Activated CD4-positive, alpha-beta memory T cell treated with anti-CD3 and anti-CD28 coated beads for 36 hours (primary cell): ENCODE results near the gene KRTAP10-6. TPM values are rescaled to one million over a fixed set of nuclear protein-coding genes. Genes with fewer than 3 reads are reported as not detected.
"Not testable (repeated sequence)": the region's sequence is repeated elsewhere in the genome, so short reads cannot be mapped to it uniquely, and the experiment has no call there.

Experiments used
- CTCF ChIA-PET: fragments of 350-600 bp; sonication (Branson Sonifier 250); formaldehyde crosslinking; loops from one replicate; lab custom pipeline; 2021; ENCODE audit warnings: antibody characterized with exemption, inconsistent platforms; lab: Charles Lee
- POLR2A ChIA-PET: fragments of 350-600 bp; sonication (Branson Sonifier 250); formaldehyde crosslinking; loops from one replicate; lab custom pipeline; 2021; ENCODE audit warnings: antibody characterized with exemption; lab: Charles Lee
- DNase-seq: peaks from one replicate; pipeline ENCODE4 v3.0.0-alpha.2; 2020
- H3K27ac Mint-ChIP-seq: one replicate; pipeline ENCODE4 v1.8.0; 2021; ENCODE audit warnings: mixed read lengths
- H3K27me3 Mint-ChIP-seq: one replicate; pipeline ENCODE4 v1.8.0; 2021; ENCODE audit warnings: mixed read lengths
- H3K36me3 Mint-ChIP-seq: one replicate; pipeline ENCODE4 v1.8.0; 2021; ENCODE audit warnings: mixed read lengths
- H3K4me1 Mint-ChIP-seq: one replicate; pipeline ENCODE4 v1.8.0; 2021; ENCODE audit warnings: low read depth, mixed read lengths
- H3K4me3 Mint-ChIP-seq: one replicate; pipeline ENCODE4 v1.8.0; 2021; ENCODE audit warnings: mild to moderate bottlenecking, mixed read lengths
- H3K9me3 Mint-ChIP-seq: one replicate; pipeline ENCODE4 v1.8.0; 2021; ENCODE audit warnings: mixed read lengths
- intact Hi-C: fragments of 100-400 bp; cut with micrococcal nuclease; formaldehyde crosslinking; loops from one replicate; pipeline ENCODE4 v1.15.1; 2023
- total RNA-seq, 2 experiments: library from RNA; stranded (reverse); gene quantifications; one replicate each; pipeline ENCODE4 v1.2.3, GENCODE V29; 2021

KRTAP10-6 gene
- total RNA-seq, 2 experiments from 2014 or later = not detected

DNA sequence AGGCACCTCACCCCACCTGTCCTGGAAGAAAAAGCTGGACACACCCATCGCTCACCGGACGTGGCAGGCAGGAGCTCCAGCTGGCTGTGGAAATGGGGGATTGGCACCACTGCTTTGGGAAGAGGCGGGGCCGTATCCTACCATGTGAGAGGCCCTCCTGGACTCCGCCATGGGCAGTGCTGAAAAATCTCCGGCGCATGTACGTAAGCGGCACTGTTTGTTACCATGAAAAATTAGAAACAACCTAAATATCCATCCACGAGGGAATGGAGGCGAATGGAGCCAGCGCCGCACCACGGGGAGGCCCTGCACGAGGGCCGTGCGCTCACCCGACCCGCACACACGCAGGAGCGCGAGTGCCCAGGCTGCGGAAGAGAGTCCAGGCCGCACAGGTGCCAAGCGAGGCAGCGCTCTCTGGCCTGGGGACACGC is 22.7 kb upstream of the KRTAP10-6 start:
- H3K9me3 Mint-ChIP-seq = peaks cover 28% of the 10 kb centered on the region
- no peak overlapping the region for H3K4me3 Mint-ChIP-seq
- DNase-seq = no peak
- H3K4me1 Mint-ChIP-seq = peaks cover 35% of the 10 kb centered on the region
- H3K27ac Mint-ChIP-seq = no peak overlapping the region
- H3K27me3 Mint-ChIP-seq = no peaks in the 10 kb centered on the region
- CTCF ChIA-PET = no interaction called here
- peaks cover 14% of the 10 kb centered on the region for H3K36me3 Mint-ChIP-seq
- intact Hi-C loops = no loop called here
- POLR2A ChIA-PET = no interaction called here

DNA sequence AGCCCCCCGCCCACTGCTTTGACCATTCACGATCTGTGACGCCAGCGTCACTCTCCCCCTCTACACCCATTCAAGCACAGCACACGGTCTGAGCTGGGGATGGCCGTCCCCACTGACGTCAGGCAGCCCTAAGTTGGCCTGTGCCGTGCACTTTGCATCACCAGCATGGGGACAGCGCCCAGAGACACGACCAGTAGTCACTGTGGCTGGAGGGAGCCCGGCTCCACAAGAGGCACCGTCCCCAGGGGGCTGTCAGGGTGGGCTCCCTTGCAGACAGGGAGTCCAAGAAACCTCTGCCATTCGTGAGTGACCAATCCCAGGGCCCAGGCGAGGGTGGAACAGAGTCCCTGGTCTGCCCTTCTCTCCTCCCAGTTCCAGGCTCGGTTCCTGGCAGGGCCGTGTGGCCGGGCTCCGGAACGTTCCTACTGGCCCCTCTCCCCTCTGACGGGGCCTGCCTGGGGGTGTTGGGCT is 21.9 kb upstream of the KRTAP10-6 start:
- Mint-ChIP-seq H3K9me3 (peaks cover 28% of the 10 kb centered on the region), H3K4me1 (peaks cover 27% of the 10 kb centered on the region), H3K27me3 (no peaks in the 10 kb centered on the region), H3K27ac (no peak overlapping the region), H3K36me3 (peaks cover 8% of the 10 kb centered on the region), H3K4me3 (no peak overlapping the region)
- ChIA-PET POLR2A (no interaction called here), CTCF (no interaction called here)
- no peak for DNase-seq
- intact Hi-C loops = no loop called here

DNA sequence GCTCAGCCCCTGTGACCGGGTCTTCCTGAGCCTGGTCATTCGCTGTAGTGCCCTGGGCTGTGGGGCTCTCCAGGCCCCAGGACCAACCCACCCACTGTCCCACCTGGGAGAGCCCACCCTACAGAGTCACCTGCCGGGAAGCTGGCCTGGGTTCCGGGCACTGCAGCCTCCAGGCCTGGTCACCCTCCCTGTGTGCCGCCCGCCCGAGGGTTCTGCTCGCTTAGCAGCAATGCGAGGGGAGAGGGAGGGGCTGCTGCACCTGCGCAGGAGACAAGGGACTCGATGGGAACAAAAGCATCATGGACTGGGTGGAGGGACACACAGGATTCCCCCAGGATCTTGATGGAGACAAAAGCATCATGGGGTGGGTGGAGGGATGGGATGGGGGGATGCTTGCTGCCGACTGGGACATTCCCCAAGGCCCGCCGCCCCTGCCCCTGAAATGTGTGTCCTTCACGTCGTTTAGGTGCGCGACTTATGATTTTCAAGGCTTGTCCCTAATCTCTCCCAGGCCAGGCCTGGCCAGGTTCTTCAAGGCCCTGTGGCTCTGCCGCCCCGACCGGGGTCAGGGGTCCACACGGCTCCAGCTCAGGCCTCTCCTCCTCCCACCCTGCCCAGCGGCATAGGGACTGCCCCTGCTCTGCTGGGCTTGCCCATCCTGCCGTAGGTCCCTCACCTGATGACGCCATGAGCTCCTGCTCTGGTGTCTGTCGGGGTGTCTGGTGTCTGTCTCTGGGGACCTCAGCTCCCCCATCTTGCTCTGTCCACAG is 21.3 kb upstream of the KRTAP10-6 start:
- Mint-ChIP-seq H3K27ac (no peak overlapping the region), H3K27me3 (no peaks in the 10 kb centered on the region), H3K36me3 (peaks cover 4% of the 10 kb centered on the region), H3K4me3 (no peak overlapping the region), H3K9me3 (peaks cover 27% of the 10 kb centered on the region), H3K4me1 (peaks cover 21% of the 10 kb centered on the region)
- ChIA-PET POLR2A (no interaction called here), CTCF (no interaction called here)
- intact Hi-C loops = no loop called here
- DNase-seq = no peak

DNA sequence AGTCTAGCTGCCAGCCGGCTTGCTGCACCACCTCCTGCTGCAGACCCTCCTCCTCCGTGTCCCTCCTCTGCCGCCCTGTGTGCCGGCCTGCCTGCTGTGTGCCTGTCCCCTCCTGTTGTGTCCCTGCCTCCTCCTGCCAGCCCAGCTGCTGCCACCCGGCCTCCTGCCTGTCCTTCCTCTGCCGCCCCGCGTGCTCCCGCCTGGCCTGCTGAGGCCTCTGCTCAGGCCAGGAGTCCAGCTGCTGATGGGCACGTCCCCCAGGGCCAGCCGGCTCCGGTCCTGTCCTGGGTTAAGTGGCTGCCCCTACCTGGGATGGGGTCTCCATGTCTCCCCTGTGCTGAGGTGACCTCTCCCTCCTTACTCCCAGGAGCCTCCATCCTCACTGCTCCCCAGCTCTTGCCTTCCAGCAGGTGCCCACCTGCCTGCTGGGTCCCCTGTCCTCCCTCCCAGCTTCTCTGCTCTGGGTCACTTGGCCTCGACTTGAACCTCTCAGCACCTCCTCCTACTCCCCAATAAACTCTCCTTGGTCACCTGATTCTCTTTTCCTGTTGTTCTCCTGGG is 20.4 kb upstream of the KRTAP10-6 start:
- Mint-ChIP-seq H3K36me3 (peaks cover 4% of the 10 kb centered on the region), H3K27ac (no peak overlapping the region), H3K4me3 (no peak overlapping the region), H3K4me1 (peaks cover 13% of the 10 kb centered on the region), H3K9me3 (peaks cover 27% of the 10 kb centered on the region), H3K27me3 (no peaks in the 10 kb centered on the region)
- POLR2A ChIA-PET = no interaction called here
- CTCF ChIA-PET = no interaction called here
- DNase-seq = no peak
- intact Hi-C loops = no loop called here

DNA sequence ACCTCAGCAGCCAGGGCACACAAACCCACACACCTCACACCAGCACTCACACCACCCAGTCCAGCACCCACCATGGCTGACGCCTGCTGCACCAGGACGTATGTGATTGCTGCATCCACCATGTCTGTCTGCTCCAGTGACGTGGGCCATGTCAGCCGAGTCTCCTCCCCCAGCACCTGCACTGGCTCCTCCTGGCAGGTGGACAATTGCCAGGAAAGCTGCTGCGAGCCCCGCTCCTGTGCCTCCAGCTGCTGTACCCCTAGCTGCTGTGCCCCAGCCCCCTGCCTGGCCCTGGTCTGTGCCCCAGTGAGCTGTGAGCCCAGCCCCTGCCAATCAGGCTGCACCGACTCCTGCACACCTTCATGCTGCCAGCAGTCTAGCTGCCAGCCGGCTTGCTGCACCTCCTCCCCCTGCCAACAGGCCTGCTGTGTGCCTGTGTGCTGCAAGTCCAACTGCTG is 19.8 kb upstream of the KRTAP10-6 start, which contains the start of gene KRTAP10-8:
Gene KRTAP10-8, plus strand, starts transcription at position 51 of the 458 bp plus-strand sequence. Its CDS starts 22 bp downstream, at position 73.
- Mint-ChIP-seq H3K4me1 (peaks cover 7% of the 10 kb centered on the region), H3K36me3 (peaks cover 4% of the 10 kb centered on the region), H3K4me3 (no peak within 1 kb of the TSS), H3K27ac (no peak within 1 kb of the TSS), H3K9me3 (peaks cover 27% of the 10 kb centered on the region), H3K27me3 (no peaks in the 10 kb centered on the region)
- ChIA-PET CTCF (no interaction called here), POLR2A (no interaction called here)
- DNase-seq = no peak
- intact Hi-C loops = no loop called here

DNA sequence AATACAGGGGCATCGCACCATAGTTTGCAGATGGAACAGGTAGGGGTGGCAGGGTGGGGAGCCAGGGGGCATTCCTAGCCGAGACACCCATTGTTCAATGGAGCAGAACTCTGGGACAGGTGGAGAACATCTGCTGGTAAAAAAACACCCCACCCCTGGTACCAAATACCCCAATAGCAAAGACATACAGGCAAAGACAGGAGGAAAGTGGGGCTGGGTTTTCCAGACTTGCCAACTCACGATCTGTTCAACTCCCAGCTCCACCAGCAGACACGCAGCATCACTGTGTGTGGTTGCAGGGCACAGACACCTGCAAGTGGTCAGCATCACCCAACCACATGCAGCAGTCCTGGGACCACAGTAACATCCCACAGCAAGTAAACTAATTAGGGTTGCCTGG is 19.2 kb upstream of the KRTAP10-6 start:
- ChIA-PET POLR2A (no interaction called here), CTCF (no interaction called here)
- Mint-ChIP-seq H3K27me3 (no peaks in the 10 kb centered on the region), H3K27ac (no peak overlapping the region), H3K9me3 (peaks cover 29% of the 10 kb centered on the region), H3K4me1 (peaks cover 5% of the 10 kb centered on the region), H3K36me3 (peaks cover 4% of the 10 kb centered on the region), H3K4me3 (no peak overlapping the region)
- intact Hi-C loops = no loop called here
- DNase-seq = no peak

DNA sequence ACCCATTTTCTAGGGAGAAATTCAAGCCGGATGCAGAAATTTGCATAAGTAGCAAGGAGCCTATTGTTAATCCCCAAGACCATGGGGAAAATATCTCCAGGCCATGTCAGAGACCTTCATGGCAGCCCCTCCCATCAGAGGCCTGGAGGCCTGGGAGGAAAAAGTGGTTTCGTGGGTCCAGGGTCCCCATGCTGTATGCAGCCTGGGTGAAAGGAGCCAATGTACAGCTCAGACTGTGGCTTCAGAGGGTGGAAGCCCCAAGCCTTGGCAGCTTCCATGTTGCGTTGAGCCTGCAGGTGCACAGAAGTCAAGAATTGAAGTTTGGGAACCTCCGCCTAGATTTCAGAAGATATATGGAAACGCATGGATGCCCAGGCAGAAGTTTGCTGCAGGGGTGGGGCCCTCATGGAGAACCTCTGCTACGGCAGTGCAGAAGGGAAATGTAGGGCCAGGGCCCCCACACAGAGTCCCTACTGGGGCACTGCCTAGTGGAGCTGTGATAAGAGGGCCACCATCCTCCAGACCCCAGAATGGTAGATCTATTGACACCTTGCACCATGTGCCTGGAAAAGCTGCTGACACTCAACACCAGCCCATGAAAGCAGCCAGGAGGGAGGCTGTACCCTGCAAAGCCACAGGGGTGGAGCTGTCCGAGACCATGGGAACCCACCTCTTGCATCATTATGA is 18.0 kb upstream of the KRTAP10-6 start:
- H3K4me1 Mint-ChIP-seq, H3K27me3 Mint-ChIP-seq, intact Hi-C loops, POLR2A ChIA-PET, H3K27ac Mint-ChIP-seq, DNase-seq, H3K4me3 Mint-ChIP-seq, CTCF ChIA-PET, H3K36me3 Mint-ChIP-seq: not testable (repeated sequence)
- H3K9me3 Mint-ChIP-seq = peaks cover 29% of the 10 kb centered on the region

DNA sequence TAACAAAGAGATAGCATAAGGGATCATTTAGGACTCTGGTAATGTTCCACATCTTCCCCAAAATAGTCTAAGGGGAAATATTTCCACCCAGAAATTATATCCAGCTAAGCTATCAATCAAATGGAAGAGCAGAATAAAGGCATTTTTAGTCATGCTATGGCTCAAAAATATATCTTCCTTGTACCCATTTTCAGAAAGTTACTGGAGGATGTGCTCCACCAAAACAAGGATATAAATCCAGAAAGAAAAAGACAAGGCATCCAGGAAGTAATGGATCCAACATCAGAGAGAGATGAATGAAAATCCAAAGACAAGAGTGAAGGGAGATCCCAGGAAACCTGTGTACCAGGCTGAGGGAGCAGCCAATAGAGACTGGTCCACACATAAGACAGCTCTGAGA is 16.9 kb upstream of the KRTAP10-6 start:
- DNase-seq = no peak
- intact Hi-C loops = no loop called here
- Mint-ChIP-seq H3K36me3 (peaks cover 4% of the 10 kb centered on the region), H3K4me1 (no peaks in the 10 kb centered on the region), H3K9me3 (peaks cover 29% of the 10 kb centered on the region), H3K4me3 (no peak overlapping the region), H3K27ac (no peak overlapping the region), H3K27me3 (no peaks in the 10 kb centered on the region)
- ChIA-PET CTCF (no interaction called here), POLR2A (no interaction called here)

DNA sequence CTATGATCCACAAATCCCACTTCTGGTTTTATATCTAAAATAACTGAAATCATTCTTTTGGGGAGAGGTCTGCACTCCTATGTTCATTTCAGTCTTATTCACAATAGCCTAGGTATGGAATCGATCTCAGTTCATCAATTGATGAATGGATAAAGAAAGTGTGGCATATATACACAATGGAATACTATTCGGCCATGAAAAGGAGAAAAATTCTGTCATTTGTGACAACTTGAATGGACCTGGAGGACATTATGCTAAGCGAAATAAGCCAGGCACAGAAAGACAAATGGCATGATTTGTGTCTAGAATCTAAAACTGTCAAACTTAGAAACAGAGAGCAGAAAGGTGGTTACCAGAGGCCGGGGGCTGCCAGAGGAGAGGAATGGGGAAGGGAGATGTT is 14.2 kb upstream of the KRTAP10-6 start:
- CTCF ChIA-PET = no interaction called here
- peaks cover 27% of the 10 kb centered on the region for H3K9me3 Mint-ChIP-seq
- no peak overlapping the region for H3K27ac Mint-ChIP-seq
- peaks cover 4% of the 10 kb centered on the region for H3K36me3 Mint-ChIP-seq
- DNase-seq = no peak
- no peaks in the 10 kb centered on the region for H3K4me1 Mint-ChIP-seq
- no peak overlapping the region for H3K4me3 Mint-ChIP-seq
- intact Hi-C loops = no loop called here
- no peaks in the 10 kb centered on the region for H3K27me3 Mint-ChIP-seq
- POLR2A ChIA-PET = no interaction called here

DNA sequence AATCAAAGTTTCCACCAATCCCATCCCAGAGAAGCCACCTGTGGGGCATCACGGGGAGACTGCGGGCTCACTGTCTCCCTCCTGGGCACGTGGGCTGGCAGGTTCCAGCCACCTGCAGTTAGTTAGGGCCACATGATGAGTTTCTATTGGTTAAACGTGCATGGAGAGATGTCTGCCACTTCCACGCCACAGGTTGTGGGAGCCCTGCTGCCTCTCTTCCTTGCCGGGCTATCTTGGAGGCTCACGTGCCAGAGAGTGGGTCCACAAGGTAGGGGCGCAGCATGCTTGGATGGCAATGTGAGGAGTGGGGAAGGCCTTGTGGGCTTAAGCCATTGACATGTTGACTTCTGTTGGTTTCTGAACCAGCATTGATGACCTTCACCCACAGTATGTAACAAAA is 11.6 kb upstream of the KRTAP10-6 start:
- Mint-ChIP-seq H3K9me3 (peaks cover 3% of the 10 kb centered on the region), H3K4me3 (no peak overlapping the region), H3K27ac (no peak overlapping the region), H3K36me3 (no peaks in the 10 kb centered on the region), H3K27me3 (no peaks in the 10 kb centered on the region), H3K4me1 (no peaks in the 10 kb centered on the region)
- ChIA-PET POLR2A (no interaction called here), CTCF (no interaction called here)
- DNase-seq = no peak
- intact Hi-C loops = no loop called here

DNA sequence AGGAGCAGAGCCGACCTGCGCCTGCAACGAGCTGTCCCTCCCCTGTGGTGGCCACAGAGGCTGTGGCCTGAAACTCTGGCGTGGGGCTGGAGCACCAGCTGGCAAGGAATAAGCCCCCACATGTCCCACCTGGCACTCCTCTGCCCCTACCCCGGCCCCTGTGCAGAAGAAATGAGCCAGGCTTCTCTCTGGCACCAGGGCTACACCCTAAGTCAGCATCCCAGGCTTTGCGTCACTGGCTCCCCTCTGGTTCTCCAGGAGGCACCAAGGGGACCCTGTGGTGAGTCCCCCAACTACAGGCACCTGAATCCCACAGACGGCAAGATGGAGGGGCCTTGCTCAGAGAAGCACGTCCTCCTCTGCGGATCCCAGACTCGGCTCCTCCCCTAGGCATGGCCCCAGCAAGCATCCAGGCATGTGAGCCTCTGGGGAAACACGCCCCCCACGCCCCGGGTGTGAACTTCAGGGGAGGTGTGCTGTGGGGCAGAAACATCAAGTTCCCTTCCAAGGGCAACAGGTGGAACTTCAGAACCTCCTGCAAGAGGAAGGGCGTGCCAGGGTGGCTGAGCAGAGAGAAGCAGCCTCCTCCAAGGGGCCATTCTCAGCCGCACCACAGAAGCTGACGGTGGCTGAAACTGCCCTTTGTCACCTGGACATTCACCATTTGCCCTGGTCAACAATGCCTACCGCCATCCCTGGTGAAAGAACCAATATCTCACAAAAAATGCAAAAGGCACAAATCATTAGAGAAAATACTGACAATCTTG is 11.0 kb upstream of the KRTAP10-6 start:
- Mint-ChIP-seq H3K4me1 (no peaks in the 10 kb centered on the region), H3K4me3 (no peak overlapping the region), H3K36me3 (no peaks in the 10 kb centered on the region), H3K27ac (no peak overlapping the region), H3K9me3 (peaks cover 4% of the 10 kb centered on the region), H3K27me3 (no peaks in the 10 kb centered on the region)
- ChIA-PET POLR2A (no interaction called here), CTCF (no interaction called here)
- no peak for DNase-seq
- intact Hi-C loops = no loop called here

DNA sequence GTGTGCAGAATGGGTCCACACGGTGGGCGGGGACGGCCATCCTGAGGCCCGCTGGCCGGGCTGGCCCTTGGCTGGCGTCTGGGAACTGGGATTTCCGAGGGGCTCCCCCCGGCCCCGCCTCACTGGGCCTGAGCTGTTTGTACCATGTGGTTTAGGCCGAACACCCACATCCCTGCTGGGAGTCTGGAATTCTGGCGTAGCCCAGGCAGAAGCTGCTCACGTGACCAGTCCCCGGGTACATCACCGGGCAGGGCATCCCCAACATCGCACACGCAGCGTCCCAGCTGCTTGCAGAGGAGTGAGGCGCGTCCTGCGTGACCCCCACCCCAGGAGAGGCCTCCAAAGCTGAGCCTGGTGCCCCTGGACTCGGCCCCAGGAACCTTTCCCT is 10.2 kb upstream of the KRTAP10-6 start:
- POLR2A ChIA-PET = no interaction called here
- Mint-ChIP-seq H3K4me1 (no peaks in the 10 kb centered on the region), H3K27me3 (no peaks in the 10 kb centered on the region), H3K4me3 (no peak overlapping the region), H3K27ac (no peak overlapping the region), H3K36me3 (no peaks in the 10 kb centered on the region), H3K9me3 (peaks cover 4% of the 10 kb centered on the region)
- intact Hi-C loops = no loop called here
- no peak for DNase-seq
- CTCF ChIA-PET = no interaction called here
